Measurements from ENCODE around the gene ALPK1.

DNA sequence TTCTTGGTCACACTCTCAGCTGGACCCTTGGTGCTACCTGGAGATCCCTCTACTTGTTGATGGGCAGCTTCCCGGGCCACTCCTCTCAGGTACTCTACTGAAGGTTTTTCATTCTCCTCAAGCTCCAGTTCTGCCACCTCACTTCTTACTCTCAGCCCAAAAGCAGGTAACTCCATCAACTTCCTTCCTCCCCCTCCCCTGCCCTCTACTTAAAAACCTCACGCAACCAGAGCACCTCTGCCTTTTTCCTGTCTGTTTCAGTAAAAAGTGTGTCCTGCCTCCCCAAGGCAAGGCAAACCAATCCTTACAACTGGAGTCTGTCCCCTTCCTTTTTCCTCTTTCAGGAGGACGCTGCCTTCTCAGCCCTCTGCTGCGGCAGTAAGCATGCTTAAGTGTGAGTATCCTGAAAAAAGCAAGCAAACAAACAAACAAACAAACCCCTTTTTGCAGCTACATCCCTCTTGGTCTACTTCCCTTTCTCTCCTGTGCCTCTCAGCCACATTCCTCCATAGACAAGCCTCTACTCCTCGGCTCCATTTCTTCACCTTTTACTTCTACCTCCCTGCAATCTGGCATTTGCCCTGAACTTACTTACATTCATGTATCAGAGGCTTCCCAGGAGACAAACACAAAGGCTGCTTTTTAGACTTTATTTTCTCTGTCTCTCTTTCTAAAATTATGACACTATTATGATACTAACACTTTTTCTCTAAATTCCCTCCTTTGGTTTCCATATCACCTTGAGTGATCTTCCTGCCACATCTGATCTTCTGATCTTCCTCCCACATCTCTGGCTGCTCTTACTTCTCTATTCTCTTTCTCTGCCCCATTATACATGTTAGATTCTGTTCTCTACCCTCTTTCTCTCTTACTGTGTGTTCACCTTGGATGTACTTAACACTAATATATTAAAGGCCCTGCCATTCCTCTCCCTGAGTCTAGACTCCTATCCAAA is 5.4 kb downstream of the ALPK1 start:
- TF ChIP-seq, protein P1, sequence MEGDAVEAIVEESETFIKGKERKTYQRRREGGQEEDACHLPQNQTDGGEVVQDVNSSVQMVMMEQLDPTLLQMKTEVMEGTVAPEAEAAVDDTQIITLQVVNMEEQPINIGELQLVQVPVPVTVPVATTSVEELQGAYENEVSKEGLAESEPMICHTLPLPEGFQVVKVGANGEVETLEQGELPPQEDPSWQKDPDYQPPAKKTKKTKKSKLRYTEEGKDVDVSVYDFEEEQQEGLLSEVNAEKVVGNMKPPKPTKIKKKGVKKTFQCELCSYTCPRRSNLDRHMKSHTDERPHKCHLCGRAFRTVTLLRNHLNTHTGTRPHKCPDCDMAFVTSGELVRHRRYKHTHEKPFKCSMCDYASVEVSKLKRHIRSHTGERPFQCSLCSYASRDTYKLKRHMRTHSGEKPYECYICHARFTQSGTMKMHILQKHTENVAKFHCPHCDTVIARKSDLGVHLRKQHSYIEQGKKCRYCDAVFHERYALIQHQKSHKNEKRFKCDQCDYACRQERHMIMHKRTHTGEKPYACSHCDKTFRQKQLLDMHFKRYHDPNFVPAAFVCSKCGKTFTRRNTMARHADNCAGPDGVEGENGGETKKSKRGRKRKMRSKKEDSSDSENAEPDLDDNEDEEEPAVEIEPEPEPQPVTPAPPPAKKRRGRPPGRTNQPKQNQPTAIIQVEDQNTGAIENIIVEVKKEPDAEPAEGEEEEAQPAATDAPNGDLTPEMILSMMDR (conservative IDR thresholded peaks at IDR 0.05; ENCODE audit: low read depth, low read length): no peak
- TF ChIP-seq EZH2 (IDR thresholded peaks at IDR 0.05; ENCODE audit: borderline replicate concordance, low read depth, low read length, poor library complexity, severe bottlenecking): no peak

Data from A673 (cell line).